DMS153 treated with DMSO at 0.1 percent for 48 hours (cell line): ENCODE data around the gene CHD5.
A peak's percentile ranks its signal among the peaks of the same experiment; 100 is the strongest.

Experiments used
- DNase-seq: peaks from one replicate; lab custom pipeline; 2025; ENCODE audit not compliant: unreplicated experiment; lab: John Stamatoyannopoulos, UW

The CHD5 gene

GRCh38 chr1:6113745-6114144, 66.4 kb downstream of the CHD5 start:
- DNase-seq: no peak

GRCh38 chr1:6113116-6113515, 67.0 kb downstream of the CHD5 start:
- no peak for DNase-seq

GRCh38 chr1:6112690-6113005, 67.5 kb downstream of the CHD5 start:
- DNase-seq: no peak

- no peak for DNase-seq
Observed at GRCh38 chr1:6111991-6112689, 68.0 kb downstream of the CHD5 start.

- DNase-seq: peak; percentile 72
Observed at GRCh38 chr1:6111571-6111970, 68.5 kb downstream of the CHD5 start.

GRCh38 chr1:6110326-6110725, 69.8 kb downstream of the CHD5 start:
- no peak for DNase-seq

GRCh38 chr1:6109688-6110087, 70.4 kb downstream of the CHD5 start:
- DNase-seq: no peak

GRCh38 chr1:6108937-6109614, 71.0 kb downstream of the CHD5 start:
- DNase-seq: peak; percentile 17

GRCh38 chr1:6108476-6108875, 71.6 kb downstream of the CHD5 start:
- no peak for DNase-seq

- no peak for DNase-seq
Observed at GRCh38 chr1:6107409-6108356, 72.4 kb downstream of the CHD5 start.

- no peak for DNase-seq
Observed at GRCh38 chr1:6106977-6107376, 73.1 kb downstream of the CHD5 start.

- no peak for DNase-seq
Observed at GRCh38 chr1:6106321-6106731, 73.8 kb downstream of the CHD5 start.

- DNase-seq: no peak
Observed at GRCh38 chr1:6105763-6106162, 74.4 kb downstream of the CHD5 start.

GRCh38 chr1:6105218-6105679, 74.9 kb downstream of the CHD5 start:
- DNase-seq: no peak

- no peak for DNase-seq
Observed at GRCh38 chr1:6104631-6105030, 75.5 kb downstream of the CHD5 start.

GRCh38 chr1:6103854-6104530, 76.1 kb downstream of the CHD5 start:
- no peak for DNase-seq

- DNase-seq: no peak
Observed at GRCh38 chr1:6103111-6103853, 76.8 kb downstream of the CHD5 start.

GRCh38 chr1:6102532-6102845, 77.6 kb downstream of the CHD5 start:
- DNase-seq: no peak

GRCh38 chr1:6101826-6102531, 78.1 kb downstream of the CHD5 start:
- DNase-seq: no peak
